GM12892 (cell line): ENCODE measurements around the gene EVA1B.
A peak's percentile ranks its signal among the peaks of the same experiment; 100 is the strongest.

Experiments used
- DNase-seq: peaks from one replicate; pipeline ENCODE4 v3.0.0; 2011; ENCODE audit not compliant: insufficient read length
- FAIRE-seq: peaks from 2 replicates; lab custom pipeline; 2011; peaks lifted over from hg19 to GRCh38; lab: Jason Lieb, UNC
- POLR2A ChIP-seq: IDR thresholded peaks from 2 replicates; pipeline ENCODE4 v1.6.1; 2011; ENCODE audit warnings: low read depth, low read length, control low read depth
- POLR2AphosphoS5 ChIP-seq: IDR thresholded peaks from 2 replicates; pipeline ENCODE4 v1.6.1; 2011; ENCODE audit warnings: low read depth, low read length, control low read depth
- TAF1 ChIP-seq: IDR thresholded peaks from 2 replicates; pipeline ENCODE4 v1.6.1; 2011; ENCODE audit warnings: low read depth, mild to moderate bottlenecking, control low read depth, low read length, borderline replicate concordance

EVA1B gene

DNA sequence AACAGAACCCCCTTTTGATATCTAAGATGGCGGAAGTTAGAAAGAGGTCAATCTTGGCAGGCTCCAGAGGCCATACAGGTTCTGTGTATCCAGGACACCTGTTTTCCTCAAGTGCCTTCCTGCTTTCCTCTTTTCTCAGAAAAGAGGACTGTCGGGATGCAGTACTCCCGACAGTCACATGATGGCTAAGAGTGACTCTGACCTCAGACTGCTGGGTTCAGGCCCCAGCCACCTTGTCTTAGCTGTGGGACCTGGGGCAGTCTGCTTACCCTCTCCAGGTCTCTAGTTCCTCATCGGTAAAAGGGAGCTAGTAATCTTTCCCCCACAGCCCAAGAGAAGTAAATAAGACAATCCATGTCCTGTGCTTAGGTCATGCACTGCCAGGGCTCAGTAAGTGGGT is 32.4 kb upstream of the EVA1B start:
- FAIRE-seq, result no peak
- DNase-seq, result no peak
- TF ChIP-seq POLR2AphosphoS5, result no peak
- TF ChIP-seq TAF1, result no peak
- no peak for TF ChIP-seq POLR2A

DNA sequence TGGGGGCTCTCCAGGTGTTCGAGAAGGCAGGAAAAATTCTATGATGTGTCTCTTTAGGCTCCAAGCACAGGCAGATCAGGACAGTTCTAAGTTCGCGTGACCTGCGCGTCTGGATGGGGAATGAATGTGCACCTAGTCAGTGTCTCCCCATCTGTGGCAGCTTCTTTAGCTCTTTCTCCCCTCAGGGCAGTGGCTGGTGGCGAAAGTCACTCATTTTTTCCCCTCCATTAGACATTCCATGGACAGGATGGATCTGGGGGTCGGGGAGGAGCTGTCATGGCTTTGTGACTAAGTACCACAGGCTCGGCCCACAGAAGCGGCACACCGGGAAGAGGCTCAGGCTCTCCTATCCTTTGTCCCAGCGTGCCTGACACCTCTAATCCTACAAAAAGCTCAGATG is 31.0 kb upstream of the EVA1B start:
- FAIRE-seq (no peak), DNase-seq (no peak)
- no peak for TF ChIP-seq POLR2A
- TF ChIP-seq TAF1, result no peak
- no peak for TF ChIP-seq POLR2AphosphoS5

DNA sequence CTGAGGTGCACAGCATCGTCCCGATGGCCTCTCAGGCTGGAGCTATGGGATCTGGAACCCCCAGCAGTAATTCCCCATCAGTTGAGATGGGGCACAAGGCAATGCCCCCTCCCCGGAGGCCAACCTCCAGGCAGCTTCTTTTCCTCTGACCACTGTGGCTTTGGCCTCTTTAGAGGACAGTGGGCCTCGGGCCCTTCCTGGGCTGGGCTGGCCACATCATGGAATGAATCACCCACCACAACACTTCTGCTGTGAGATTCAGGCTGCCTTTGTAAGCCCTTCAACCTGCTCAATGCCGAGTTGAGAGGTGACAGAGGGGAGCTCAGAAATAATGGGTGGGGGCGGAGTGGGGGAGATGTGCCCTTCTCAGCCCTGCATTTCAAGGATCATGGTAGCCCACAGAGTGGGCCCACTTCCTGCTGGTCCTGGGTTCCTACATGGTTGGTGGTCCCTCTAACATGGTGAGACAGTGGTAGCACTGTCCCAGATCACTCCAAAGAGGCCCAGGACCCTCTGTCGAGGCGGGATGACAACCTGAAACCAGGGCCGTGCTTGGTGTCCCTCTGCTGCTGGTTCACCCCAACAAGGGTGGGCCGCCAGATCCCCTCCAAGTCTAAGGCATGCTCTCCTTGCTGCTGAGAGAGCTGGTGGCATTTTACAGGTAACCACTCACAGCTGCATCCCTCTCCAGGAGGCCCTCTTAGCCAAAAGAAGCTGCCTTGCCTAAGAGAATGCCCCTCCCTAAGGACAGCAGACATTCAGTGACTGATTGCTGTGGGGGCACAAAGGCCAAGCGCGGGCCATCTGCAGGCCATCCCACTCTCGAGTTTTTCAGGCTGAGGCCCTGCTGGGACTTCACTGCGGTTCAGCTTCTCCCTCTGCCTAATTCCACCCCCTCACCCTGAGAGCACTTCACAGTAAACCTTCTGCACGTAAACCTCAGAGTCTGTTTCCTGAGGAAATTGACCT is 29.7 kb upstream of the EVA1B start:
- FAIRE-seq (no peak), DNase-seq (no peak)
- TF ChIP-seq POLR2AphosphoS5, result no peak

DNA sequence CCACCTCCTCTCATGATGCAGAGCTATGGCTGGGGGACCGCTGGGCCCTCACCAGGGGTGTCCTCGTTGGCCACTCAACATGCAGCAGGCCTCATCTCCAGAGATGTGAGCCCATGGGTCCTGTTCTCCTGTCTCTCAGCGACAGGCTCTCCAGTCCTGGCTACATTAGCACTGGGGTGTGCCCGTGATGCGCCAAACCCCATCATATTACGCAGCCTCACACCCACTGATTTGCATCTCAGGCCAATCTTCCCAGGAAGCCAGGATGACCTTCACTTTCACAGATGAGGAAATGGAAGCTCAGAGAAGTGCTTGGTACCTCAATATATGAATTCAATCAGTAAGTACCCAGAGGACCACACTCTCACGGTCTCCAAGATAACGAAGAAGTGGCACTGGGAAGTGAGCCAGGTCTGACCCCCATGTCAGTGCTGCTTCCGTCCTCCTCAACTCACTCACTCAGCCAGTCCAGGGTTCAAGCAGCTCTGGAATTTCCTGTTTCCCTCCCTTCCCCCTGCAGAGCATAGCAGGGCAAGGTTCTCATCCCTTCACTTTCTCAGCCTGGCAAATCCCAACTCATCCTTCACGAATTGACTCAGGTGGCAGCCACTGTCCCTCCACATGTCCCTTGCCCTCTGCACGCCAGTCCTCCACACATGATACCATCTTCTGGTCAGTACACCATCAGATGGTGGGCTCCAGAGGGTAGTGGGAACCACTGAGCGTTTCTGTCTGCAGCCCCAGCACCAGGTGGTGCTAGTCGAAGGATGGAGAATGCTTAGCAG is 28.9 kb upstream of the EVA1B start:
- FAIRE-seq (no peak), DNase-seq (no peak)
- TF ChIP-seq TAF1, result no peak
- TF ChIP-seq POLR2AphosphoS5, result no peak
- no peak for TF ChIP-seq POLR2A

DNA sequence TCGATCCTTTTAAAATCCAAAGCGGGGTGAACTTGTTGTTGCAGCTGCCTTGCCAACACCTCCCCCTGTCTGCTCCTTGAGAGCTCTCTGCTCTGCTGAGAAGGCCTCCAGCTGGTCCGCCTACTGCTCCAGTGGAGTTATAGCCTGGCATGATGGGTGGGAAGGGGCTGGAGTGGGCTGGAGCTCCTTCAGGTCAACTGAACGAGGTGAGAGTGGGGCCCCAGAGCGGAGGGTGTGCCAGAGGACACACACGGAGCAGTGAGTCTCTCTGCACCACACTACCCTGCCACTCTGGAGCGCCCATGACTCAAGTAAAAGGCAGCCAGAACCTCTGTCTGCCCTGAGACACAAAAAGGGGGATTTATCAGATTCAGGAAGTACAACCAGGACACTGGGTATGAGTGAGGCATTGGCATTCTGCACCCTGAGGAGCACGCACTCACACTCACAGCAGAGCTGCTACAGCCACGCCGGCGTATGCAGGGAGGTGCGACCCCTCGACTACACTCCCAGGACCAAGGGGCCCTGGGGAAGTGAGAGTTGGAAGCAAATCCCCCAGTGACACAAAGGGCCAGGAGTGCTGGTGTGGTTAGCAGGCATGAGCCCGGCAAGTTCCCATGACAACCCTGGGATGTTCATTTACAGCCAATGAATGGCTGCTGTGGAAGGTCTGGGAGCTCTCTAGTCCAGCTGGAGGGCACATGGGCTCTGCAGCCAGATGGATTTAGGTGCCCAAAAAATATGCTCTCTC is 28.0 kb upstream of the EVA1B start:
- DNase-seq (no peak), FAIRE-seq (no peak)
- TF ChIP-seq POLR2AphosphoS5 (no peak), POLR2A (no peak), TAF1 (no peak)

DNA sequence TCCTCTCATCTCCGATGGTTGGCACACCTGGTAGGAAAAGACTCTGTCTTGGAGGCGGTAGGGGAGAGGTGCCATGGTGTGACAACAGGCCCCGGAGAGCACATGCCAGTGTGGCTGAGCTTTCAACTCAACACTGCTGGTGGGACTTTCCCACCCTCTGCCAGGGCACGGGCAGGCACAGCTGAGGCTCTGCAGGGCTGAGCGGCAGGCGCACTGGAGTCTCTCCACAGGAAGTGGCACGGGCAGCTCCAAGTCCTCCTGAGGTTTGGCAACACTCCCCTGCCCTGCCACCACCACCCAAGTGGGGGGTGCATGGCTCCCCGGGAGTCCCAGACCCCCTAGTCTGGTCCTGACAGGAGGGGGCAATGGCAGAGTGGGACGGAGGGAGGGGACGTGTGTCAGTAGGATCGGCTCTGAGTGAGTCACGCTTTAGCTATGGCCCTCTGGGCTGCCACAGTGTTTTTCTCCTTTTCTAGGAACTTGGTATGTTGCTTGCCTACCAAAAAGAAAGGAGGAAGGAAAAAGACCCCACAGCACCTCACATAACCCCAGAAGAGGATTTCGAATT is 27.3 kb upstream of the EVA1B start:
- TF ChIP-seq POLR2AphosphoS5 (no peak), POLR2A (no peak), TAF1 (no peak)
- FAIRE-seq (no peak), DNase-seq (no peak)

DNA sequence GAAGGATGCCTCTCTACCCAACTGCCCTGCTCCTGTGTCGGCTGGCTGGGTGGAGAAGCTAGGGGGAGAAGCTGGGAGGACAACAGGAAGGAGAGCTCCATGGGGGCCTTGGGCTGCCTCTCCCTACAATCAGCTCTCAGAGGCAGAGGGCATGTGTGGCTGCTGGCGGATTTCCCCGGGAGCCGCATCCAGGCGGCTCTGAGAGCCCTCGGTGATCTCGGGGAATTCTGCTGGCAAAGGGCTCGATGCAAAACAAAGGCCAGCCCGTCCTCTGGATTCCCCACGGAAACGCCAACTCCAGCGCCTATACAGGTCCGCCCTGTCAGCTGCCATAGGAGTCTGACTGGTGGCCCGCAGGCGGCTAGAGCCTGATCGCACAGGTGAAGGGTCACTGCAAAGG is 26.4 kb upstream of the EVA1B start:
- DNase-seq (no peak), FAIRE-seq (no peak)
- TF ChIP-seq POLR2A, result no peak
- no peak for TF ChIP-seq POLR2AphosphoS5
- TF ChIP-seq TAF1, result no peak

DNA sequence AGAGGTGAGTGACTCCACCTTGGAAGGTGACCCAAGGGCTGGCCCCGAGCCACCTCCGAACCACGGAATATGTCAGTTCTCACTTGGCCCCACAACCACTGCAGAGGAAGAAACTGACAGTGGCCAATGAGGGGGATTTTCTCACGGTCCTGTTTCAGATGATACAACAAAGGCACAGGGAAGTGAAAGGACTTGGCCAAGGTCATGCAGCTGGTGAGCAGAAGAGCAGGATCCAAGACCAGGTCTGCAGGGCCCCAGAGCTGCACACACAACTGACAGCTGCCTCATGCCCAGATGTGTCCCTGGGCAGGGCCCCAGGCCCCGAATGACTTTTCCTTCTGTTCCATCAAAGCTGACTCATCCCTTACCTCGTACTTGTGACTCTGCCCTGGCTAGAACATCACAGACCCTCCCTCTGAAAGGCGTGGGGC is 25.8 kb upstream of the EVA1B start:
- FAIRE-seq, result peak; percentile 95
- TF ChIP-seq POLR2AphosphoS5 (peak; percentile 28; the same call in 1 of the 2 replicates), POLR2A (no peak)
- DNase-seq, result peak; percentile 69

DNA sequence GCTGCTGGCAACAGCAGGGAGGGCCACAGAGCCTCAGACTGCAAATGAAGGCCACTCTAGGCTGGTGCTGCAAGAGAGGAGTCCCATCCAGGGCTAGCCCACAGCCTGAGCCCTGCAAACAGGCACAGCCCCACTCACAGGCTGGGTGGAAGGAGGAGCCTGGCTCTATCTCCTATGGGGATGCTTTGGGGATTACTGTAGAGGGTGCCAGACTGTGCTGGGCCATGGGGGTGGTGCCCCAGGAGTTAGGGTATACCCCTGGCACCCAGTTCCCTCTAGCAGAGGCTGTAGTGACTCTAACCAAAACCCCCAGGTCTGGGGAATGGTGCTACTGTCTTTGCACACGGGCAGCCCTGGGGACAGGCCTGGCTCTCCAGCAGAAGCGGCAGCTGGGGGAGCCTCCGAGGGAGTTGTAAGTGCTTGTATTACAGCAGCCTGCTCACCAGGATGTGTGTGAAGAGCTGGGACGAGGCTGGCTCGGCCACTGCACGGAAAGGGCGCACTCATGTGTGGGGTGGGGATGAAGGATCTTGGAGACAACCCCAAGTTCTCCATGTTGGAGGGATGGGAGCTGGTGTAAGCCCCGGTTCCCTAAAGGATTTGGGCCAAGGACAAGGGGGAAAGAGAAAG is 23.4 kb upstream of the EVA1B start:
- FAIRE-seq (no peak), DNase-seq (no peak)
- TF ChIP-seq TAF1 (no peak), POLR2A (no peak), POLR2AphosphoS5 (no peak)

DNA sequence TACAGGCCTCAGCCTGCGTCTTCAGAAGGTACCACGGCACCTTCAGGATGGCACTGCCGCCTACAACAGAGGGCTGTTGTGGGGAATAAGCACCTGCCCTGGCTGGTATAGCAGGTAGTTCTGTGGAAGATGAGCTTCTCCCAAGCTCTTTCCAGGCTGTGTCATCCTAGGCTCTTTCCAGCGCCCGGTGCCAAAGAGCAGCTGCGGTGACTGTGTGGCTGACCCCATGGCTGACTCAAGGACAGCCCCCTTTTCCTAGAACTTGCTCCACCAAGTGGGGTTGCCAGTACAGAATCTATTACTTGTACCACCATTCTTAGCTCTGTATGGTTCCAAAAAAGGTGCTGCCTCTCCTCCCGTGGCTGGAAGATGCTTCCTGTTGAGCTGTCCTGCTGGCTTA is 21.9 kb upstream of the EVA1B start:
- FAIRE-seq (no peak), DNase-seq (no peak)
- no peak for TF ChIP-seq POLR2AphosphoS5
- TF ChIP-seq POLR2A, result no peak
- TF ChIP-seq TAF1, result no peak

DNA sequence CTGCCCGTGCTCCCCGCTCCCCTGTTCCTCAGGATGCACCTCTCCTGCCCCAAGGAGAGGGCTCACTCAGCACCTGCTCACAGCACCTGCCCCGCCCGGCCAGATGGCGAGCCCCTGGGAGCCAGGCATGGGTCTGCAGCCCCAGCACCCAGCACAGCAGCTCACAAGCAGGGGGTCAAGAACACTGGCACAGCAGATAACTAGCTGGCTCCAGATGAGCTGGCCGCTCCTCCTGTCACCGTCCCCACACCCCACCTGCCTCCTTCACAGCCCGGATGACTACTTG is 20.9 kb upstream of the EVA1B start:
- DNase-seq (no peak), FAIRE-seq (no peak)
- no peak for TF ChIP-seq POLR2A
- TF ChIP-seq TAF1, result no peak
- no peak for TF ChIP-seq POLR2AphosphoS5
